HUES6 (cell line): ENCODE measurements around the gene ABHD12.

ENCODE experiments used
- H3K27ac ChIP-seq: 2 replicates; pipeline ENCODE4 v1.7.0; 2013; ENCODE audit warnings: low read depth, mild to moderate bottlenecking, low read length, inconsistent platforms
- H3K27me3 ChIP-seq: 2 replicates; pipeline ENCODE4 v1.6.1; 2013; ENCODE audit warnings: low read length; ENCODE audit not compliant: control insufficient read depth, insufficient read depth
- H3K36me3 ChIP-seq: 2 replicates; pipeline ENCODE4 v1.6.1; 2013; ENCODE audit warnings: low read length; ENCODE audit not compliant: control insufficient read depth, insufficient read depth
- H3K4me1 ChIP-seq: 2 replicates; pipeline ENCODE4 v1.6.1; 2013; ENCODE audit warnings: low read length; ENCODE audit not compliant: control insufficient read depth, insufficient read depth
- H3K4me3 ChIP-seq: 2 replicates; pipeline ENCODE4 v1.5.1; 2013; ENCODE audit warnings: low read depth, low read length
- H3K9ac ChIP-seq: one replicate; pipeline ENCODE4 v1.6.1; 2013; ENCODE audit warnings: mild to moderate bottlenecking, low read length
- H3K9me3 ChIP-seq: 2 replicates; pipeline ENCODE4 v1.6.1; 2013; ENCODE audit warnings: low read depth, low read length; ENCODE audit not compliant: control insufficient read depth, insufficient read depth

The ABHD12 gene

GRCh38 chr20:25300496-25301170 lies 90.0 kb downstream of the ABHD12 start:
- no peak overlapping the region for H3K4me3 ChIP-seq
- no peak overlapping the region for H3K27ac ChIP-seq
- H3K36me3 ChIP-seq, result peaks cover 38% of the 10 kb centered on the region
- no peaks in the 10 kb centered on the region for H3K27me3 ChIP-seq
- peaks cover 14% of the 10 kb centered on the region; the same call in 1 of the 2 replicates for H3K4me1 ChIP-seq
- no peak overlapping the region for H3K9ac ChIP-seq
- H3K9me3 ChIP-seq, result no peaks in the 10 kb centered on the region

- no peak overlapping the region for H3K9ac ChIP-seq
- H3K27ac ChIP-seq, result no peak overlapping the region
- peaks cover 41% of the 10 kb centered on the region for H3K36me3 ChIP-seq
- H3K4me1 ChIP-seq, result peaks cover 16% of the 10 kb centered on the region; the same call in 1 of the 2 replicates
- H3K4me3 ChIP-seq, result no peak overlapping the region
- no peaks in the 10 kb centered on the region for H3K27me3 ChIP-seq
- no peaks in the 10 kb centered on the region for H3K9me3 ChIP-seq
Measured at GRCh38 chr20:25299806-25300205, 90.8 kb downstream of the ABHD12 start.

- no peak overlapping the region for H3K4me3 ChIP-seq
- H3K36me3 ChIP-seq, result peaks cover 30% of the 10 kb centered on the region
- no peaks in the 10 kb centered on the region for H3K27me3 ChIP-seq
- no peak overlapping the region for H3K9ac ChIP-seq
- no peak overlapping the region for H3K27ac ChIP-seq
- H3K9me3 ChIP-seq, result no peaks in the 10 kb centered on the region
- H3K4me1 ChIP-seq, result peaks cover 18% of the 10 kb centered on the region; the same call in 1 of the 2 replicates
Measured at GRCh38 chr20:25297141-25297905, 93.3 kb downstream of the ABHD12 start.

GRCh38 chr20:25296094-25297093 lies 94.2 kb downstream of the ABHD12 start:
- Histone ChIP-seq H3K36me3 (peaks cover 32% of the 10 kb centered on the region), H3K4me1 (peaks cover 18% of the 10 kb centered on the region; the same call in 1 of the 2 replicates), H3K27me3 (no peaks in the 10 kb centered on the region), H3K9me3 (no peaks in the 10 kb centered on the region), H3K9ac (no peak overlapping the region), H3K27ac (no peak overlapping the region), H3K4me3 (no peak overlapping the region)

GRCh38 chr20:25295386-25296093 lies 95.1 kb downstream of the ABHD12 start:
- no peaks in the 10 kb centered on the region for H3K27me3 ChIP-seq
- no peak overlapping the region for H3K9ac ChIP-seq
- H3K4me3 ChIP-seq, result no peak overlapping the region
- H3K27ac ChIP-seq, result no peak overlapping the region
- H3K36me3 ChIP-seq, result peaks cover 37% of the 10 kb centered on the region
- no peaks in the 10 kb centered on the region for H3K9me3 ChIP-seq
- peaks cover 18% of the 10 kb centered on the region; the same call in 1 of the 2 replicates for H3K4me1 ChIP-seq

GRCh38 chr20:25294459-25295385 lies 95.9 kb downstream of the ABHD12 start:
- no peak overlapping the region for H3K4me3 ChIP-seq
- H3K27ac ChIP-seq, result no peak overlapping the region
- peaks cover 18% of the 10 kb centered on the region; the same call in 1 of the 2 replicates for H3K4me1 ChIP-seq
- no peaks in the 10 kb centered on the region for H3K27me3 ChIP-seq
- H3K9me3 ChIP-seq, result no peaks in the 10 kb centered on the region
- no peak overlapping the region for H3K9ac ChIP-seq
- peaks cover 45% of the 10 kb centered on the region for H3K36me3 ChIP-seq

GRCh38 chr20:25293910-25294458 lies 96.7 kb downstream of the ABHD12 start:
- Histone ChIP-seq H3K36me3 (peaks cover 51% of the 10 kb centered on the region), H3K9ac (no peak overlapping the region), H3K27me3 (no peaks in the 10 kb centered on the region), H3K9me3 (no peaks in the 10 kb centered on the region), H3K4me1 (peaks cover 18% of the 10 kb centered on the region; the same call in 1 of the 2 replicates), H3K27ac (no peak overlapping the region), H3K4me3 (no peak overlapping the region)

GRCh38 chr20:25293507-25293906 lies 97.1 kb downstream of the ABHD12 start:
- Histone ChIP-seq H3K4me1 (peaks cover 18% of the 10 kb centered on the region; the same call in 1 of the 2 replicates), H3K9ac (no peak overlapping the region), H3K36me3 (peaks cover 55% of the 10 kb centered on the region), H3K27me3 (no peaks in the 10 kb centered on the region), H3K27ac (no peak overlapping the region), H3K4me3 (no peak overlapping the region), H3K9me3 (no peaks in the 10 kb centered on the region)

GRCh38 chr20:25292176-25292891 lies 98.3 kb downstream of the ABHD12 start:
- Histone ChIP-seq H3K9me3 (no peaks in the 10 kb centered on the region), H3K4me3 (no peak overlapping the region), H3K4me1 (peaks cover 15% of the 10 kb centered on the region; the same call in 1 of the 2 replicates), H3K27ac (no peak overlapping the region), H3K36me3 (peaks cover 62% of the 10 kb centered on the region), H3K27me3 (no peaks in the 10 kb centered on the region), H3K9ac (no peak overlapping the region)
